H1 (cell line): ENCODE measurements around the gene SEMA4D.

ENCODE experiments used
- CREB1 ChIP-seq: IDR thresholded peaks from 2 replicates; pipeline ENCODE4 v1.6.1; 2012; ENCODE audit warnings: inconsistent platforms
- HDAC6 ChIP-seq: IDR thresholded peaks from one replicate; pipeline ENCODE4 v1.7.1; 2012; ENCODE audit warnings: low read depth, mild to moderate bottlenecking, inconsistent platforms, low read length, moderate library complexity
- POLR2A ChIP-seq, 2 experiments: IDR thresholded peaks; 1 replicate in 1 of 2; 2 replicates in 1 of 2; pipeline ENCODE4 v1.6.1; 2011; ENCODE audit warnings: low read depth in 2 of 2, low read length in 2 of 2, mild to moderate bottlenecking in 2 of 2; ENCODE audit errors: control extremely low read depth in 1 of 2
- YY1 ChIP-seq: IDR thresholded peaks from 2 replicates; pipeline ENCODE4 v1.6.1; 2011; ENCODE audit warnings: low read depth, mild to moderate bottlenecking, low read length
- ZNF274 ChIP-seq: IDR thresholded peaks from 2 replicates; pipeline ENCODE4 v1.7.0; 2012; ENCODE audit warnings: low read length, borderline replicate concordance; ENCODE audit errors: extremely low read depth
- TF ChIP-seq, protein P1 (sequence below), 3 experiments: IDR thresholded peaks; 1 replicate in 2 of 3; 2 replicates in 1 of 3; pipeline versions ENCODE4 v1.5.1 to v1.6.1; 2011; ENCODE audit warnings: low read length in 3 of 3, mild to moderate bottlenecking in 3 of 3, inconsistent platforms in 2 of 3, low read depth in 1 of 3, moderate library complexity in 1 of 3; ENCODE audit not compliant: insufficient read depth in 1 of 3; ENCODE audit errors: control extremely low read depth in 1 of 3
- TF ChIP-seq, protein P2 (sequence below): IDR thresholded peaks from 2 replicates; pipeline ENCODE4 v1.6.1; 2011; ENCODE audit warnings: low read length, improper control_type of control experiment

DNA sequence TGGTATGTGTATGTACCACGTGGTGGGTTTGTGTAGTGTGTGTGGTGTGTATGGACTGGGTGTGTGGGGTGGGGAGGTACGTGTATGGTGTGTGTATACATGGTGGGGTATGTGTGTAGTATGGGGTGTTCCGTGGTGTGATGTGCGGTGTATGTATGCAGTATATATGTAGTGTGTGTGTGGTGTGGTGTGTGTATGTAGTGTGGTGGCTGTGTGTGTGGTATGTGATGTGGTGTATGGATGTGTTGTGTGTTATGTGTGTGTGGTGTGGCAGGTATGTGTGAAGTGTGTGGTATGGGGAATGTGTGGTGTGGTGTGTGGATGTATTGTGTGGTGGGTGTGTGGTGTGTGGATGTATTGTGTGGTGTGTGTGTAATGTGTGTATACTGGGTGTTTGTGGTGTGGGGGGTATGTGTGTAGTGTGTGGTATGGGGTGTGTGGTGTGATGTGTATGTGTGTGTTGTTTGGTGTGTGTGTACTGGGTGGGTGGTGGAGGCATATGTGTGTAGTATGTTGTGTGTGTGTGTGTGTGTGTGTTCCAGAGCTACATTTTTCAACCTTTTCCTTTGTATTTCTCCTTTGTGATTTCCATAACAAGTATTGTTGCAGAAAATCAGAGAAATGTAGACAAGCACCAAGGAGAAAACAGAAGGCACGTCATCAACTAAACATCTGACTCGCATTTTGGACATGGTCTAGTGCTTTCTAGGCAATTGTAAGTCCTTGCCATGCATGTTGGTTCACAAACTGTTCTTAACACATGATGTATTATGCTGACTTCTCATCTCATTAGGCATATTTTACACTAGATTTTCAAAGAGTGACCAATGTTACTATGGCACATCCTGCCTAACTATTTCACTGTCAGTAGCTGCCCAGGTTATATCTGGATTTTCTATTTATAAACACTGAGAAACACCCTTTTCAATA, 13.2 kb downstream of the SEMA4D start:
- no peak for TF ChIP-seq ZNF274
- TF ChIP-seq POLR2A (IDR thresholded peaks at IDR 0.05; ENCODE audit: control extremely low read depth in 1 of 2, low read depth in 2 of 2, low read length in 2 of 2) = no peak
- TF ChIP-seq, protein P1, sequence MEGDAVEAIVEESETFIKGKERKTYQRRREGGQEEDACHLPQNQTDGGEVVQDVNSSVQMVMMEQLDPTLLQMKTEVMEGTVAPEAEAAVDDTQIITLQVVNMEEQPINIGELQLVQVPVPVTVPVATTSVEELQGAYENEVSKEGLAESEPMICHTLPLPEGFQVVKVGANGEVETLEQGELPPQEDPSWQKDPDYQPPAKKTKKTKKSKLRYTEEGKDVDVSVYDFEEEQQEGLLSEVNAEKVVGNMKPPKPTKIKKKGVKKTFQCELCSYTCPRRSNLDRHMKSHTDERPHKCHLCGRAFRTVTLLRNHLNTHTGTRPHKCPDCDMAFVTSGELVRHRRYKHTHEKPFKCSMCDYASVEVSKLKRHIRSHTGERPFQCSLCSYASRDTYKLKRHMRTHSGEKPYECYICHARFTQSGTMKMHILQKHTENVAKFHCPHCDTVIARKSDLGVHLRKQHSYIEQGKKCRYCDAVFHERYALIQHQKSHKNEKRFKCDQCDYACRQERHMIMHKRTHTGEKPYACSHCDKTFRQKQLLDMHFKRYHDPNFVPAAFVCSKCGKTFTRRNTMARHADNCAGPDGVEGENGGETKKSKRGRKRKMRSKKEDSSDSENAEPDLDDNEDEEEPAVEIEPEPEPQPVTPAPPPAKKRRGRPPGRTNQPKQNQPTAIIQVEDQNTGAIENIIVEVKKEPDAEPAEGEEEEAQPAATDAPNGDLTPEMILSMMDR (IDR thresholded peaks at IDR 0.05; ENCODE audit: control extremely low read depth in 1 of 3, insufficient read depth in 1 of 3, low read depth in 1 of 3, low read length in 3 of 3) = no peak
- no peak for TF ChIP-seq CREB1
- TF ChIP-seq, protein P2, sequence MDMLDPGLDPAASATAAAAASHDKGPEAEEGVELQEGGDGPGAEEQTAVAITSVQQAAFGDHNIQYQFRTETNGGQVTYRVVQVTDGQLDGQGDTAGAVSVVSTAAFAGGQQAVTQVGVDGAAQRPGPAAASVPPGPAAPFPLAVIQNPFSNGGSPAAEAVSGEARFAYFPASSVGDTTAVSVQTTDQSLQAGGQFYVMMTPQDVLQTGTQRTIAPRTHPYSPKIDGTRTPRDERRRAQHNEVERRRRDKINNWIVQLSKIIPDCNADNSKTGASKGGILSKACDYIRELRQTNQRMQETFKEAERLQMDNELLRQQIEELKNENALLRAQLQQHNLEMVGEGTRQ = no peak
- no peak for TF ChIP-seq HDAC6
- no peak for TF ChIP-seq YY1
